Stomach (tissue), 9 donors: ENCODE results near the gene TMEM154. TPM values are rescaled to one million over a fixed set of nuclear protein-coding genes. Genes with fewer than 3 reads are reported as not detected.
A peak's percentile ranks its signal among the peaks of the same experiment; 100 is the strongest.

Experiments
- DNase-seq, 2 donors: peaks; one replicate each; pipeline versions ENCODE4 v3.0.0 to v3.0.0-alpha.2; 2013 to 2019
- H3K27ac ChIP-seq, 5 donors: fragments of 200-600 bp in 4 of 5; sonication (generic) in 4 of 5; one replicate each; pipeline ENCODE4 v1.5.1; 2013 to 2019; ENCODE audit warnings: mild to moderate bottlenecking in 1 of 5, moderate library complexity in 1 of 5
- H3K27me3 ChIP-seq, 3 donors: fragments of 200-600 bp; sonication (generic); one replicate each; pipeline ENCODE4 v1.5.1; 2017 to 2019; ENCODE audit warnings: mixed run types in 1 of 3
- H3K36me3 ChIP-seq, 4 donors: fragments of 200-600 bp; sonication (generic); 1 replicate in 3 of 4; 2 replicates in 1 of 4; pipeline ENCODE4 v1.5.1; 2016 to 2019
- H3K4me1 ChIP-seq, 4 donors: fragments of 200-600 bp; sonication (generic); one replicate each; pipeline ENCODE4 v1.5.1; 2016 to 2019
- H3K4me3 ChIP-seq, 4 donors: fragments of 200-600 bp; sonication (generic) in 3 of 4; one replicate each; pipeline ENCODE4 v1.5.1; 2016 to 2019; ENCODE audit warnings: mild to moderate bottlenecking in 1 of 4
- H3K9me3 ChIP-seq, 4 donors: fragments of 200-600 bp; sonication (generic); one replicate each; pipeline ENCODE4 v1.5.1; 2016 to 2019
- CTCF ChIP-seq, 7 experiments: fragments of 450-650 bp in 4 of 7; fragments of 200-600 bp in 3 of 7; sonication (generic) in 3 of 7; IDR thresholded peaks; one replicate each; pipeline ENCODE4 v1.5.1; 2016 to 2019; ENCODE audit warnings: antibody characterized with exemption in 7 of 7, control low read depth in 2 of 7, mild to moderate bottlenecking in 1 of 7
- EP300 ChIP-seq: sonication (generic); formaldehyde crosslinking; IDR thresholded peaks from one replicate; pipeline ENCODE4 v1.6.1; 2017; ENCODE audit warnings: antibody characterized with exemption
- POLR2A ChIP-seq, 4 donors: fragments of 450-650 bp; IDR thresholded peaks; one replicate each; pipeline ENCODE4 v1.6.1; 2016; ENCODE audit warnings: antibody characterized with exemption in 4 of 4, control low read depth in 2 of 4, mild to moderate bottlenecking in 1 of 4, moderate library complexity in 1 of 4
- POLR2AphosphoS5 ChIP-seq, 3 donors: sonication (generic); formaldehyde crosslinking; IDR thresholded peaks; one replicate each; pipeline ENCODE4 v1.6.1; 2016; ENCODE audit warnings: antibody characterized with exemption in 3 of 3
- WGBS, 5 donors: extraction: QIAGEN DNeasy Blood & Tissue Kit in 3 of 5; methylation state at CpG; one replicate each; pipeline versions ENCODE4 v1.1.5 to v1.1.7; 2013 to 2018; 5-methylcytosine and 5-hydroxymethylcytosine counted together
- intact Hi-C: fragments of 100-400 bp; cut with DNase I; formaldehyde crosslinking; loops from one replicate; pipeline ENCODE4 v1.15.1; 2023; ENCODE audit warnings: low total_unique reads
- polyA plus RNA-seq, 3 donors: library from polyadenylated mRNA; stranded (reverse); fragments of 200-250 nt; gene quantifications; one replicate each; pipeline ENCODE4 v1.2.3, GENCODE V29; 2013
- total RNA-seq, 5 donors: library from RNA; depleted of rRNA; stranded (reverse); fragments of >200 nt; gene quantifications; one replicate each; pipeline versions ENCODE4 v1.1.0 to v1.2.3, GENCODE V29; 2014 to 2016
- donor health status: healthy with polysubstance abuse.
- donor health status: Bipolar disorder and iron deficiency.
- donor health status: healthy.

TMEM154 gene
- total and polyA plus RNA-seq, 8 donors = under 0.01 to 5.5 (median 0.69) TPM

GRCh38 chr4:152684007-152684406, 4.2 kb upstream of the TMEM154 start:
- intact Hi-C loops = no loop called here
- no peak for TF ChIP-seq POLR2A (IDR thresholded peaks at IDR 0.05)
- TF ChIP-seq EP300 = no peak
- TF ChIP-seq CTCF (IDR thresholded peaks at IDR 0.05) = no peak
- no peak for TF ChIP-seq POLR2AphosphoS5 (IDR thresholded peaks at IDR 0.05)
- Histone ChIP-seq H3K27ac (no peak overlapping the region), H3K36me3 (no peaks in the 10 kb centered on the region), H3K9me3 (no peaks in the 10 kb centered on the region), H3K4me3 (no peak overlapping the region), H3K27me3 (no peaks in the 10 kb centered on the region), H3K4me1 (peaks cover 0 to 12% (median 10%) of the 10 kb centered on the region in 4 donors)
- WGBS, 5 donors = 76 to 86% (median 84%) methylated on average over 3 of the region's 3 CpGs
- no peak for DNase-seq

DNA sequence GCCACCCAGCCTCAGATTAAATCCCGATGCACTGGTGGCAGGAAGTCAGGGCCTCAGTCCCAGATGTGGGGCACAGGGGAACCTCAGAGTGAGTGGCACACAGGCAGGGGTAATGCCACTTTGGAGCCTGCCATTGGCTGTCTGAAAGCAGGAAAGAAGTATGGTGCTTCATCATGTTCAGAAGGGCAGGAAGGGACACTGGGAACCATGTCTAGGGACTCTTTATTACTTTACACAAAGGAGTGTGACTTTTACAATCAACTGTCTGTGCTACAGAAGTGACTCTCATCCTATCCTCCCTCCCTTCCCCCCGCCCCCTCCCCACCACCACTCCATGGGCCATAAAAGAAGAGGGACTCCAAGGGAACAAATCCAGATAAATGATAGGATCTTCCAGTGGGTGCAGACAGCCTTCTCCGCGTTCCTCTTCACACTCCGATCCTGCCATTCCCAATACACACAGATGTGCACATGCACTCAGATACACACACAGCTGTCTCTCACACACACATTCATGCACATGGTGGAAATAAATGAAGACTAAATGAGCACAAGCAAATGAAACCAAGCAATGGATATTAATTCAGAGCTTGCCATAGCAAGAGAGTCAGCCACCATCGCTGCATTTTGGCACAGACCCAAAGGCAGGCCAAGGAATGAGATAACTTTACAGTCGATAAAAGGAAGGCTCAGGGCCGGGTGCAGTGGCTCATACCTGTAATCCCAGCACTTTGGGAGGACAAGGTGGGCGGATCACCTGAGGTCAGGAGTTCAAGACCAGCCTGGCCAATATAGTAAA, 2.5 kb upstream of the TMEM154 start:
- Histone ChIP-seq H3K9me3 (no peaks in the 10 kb centered on the region), H3K4me1 (peaks cover 0 to 19% (median 12%) of the 10 kb centered on the region in 4 donors), H3K36me3 (no peaks in the 10 kb centered on the region), H3K27ac (no peak overlapping the region), H3K27me3 (no peaks in the 10 kb centered on the region), H3K4me3 (no peak overlapping the region)
- peak; percentile 39 to 61 for DNase-seq
- no peak for TF ChIP-seq EP300
- no peak for TF ChIP-seq POLR2A (IDR thresholded peaks at IDR 0.05)
- no peak for TF ChIP-seq CTCF (IDR thresholded peaks at IDR 0.05)
- no peak for TF ChIP-seq POLR2AphosphoS5 (IDR thresholded peaks at IDR 0.05)
- 57 to 69% (median 62%) methylated on average over 8 to 9 of the region's 9 CpGs for WGBS, 5 donors
- intact Hi-C loops = no loop called here

- Histone ChIP-seq H3K9me3 (no peaks in the 10 kb centered on the region), H3K4me3 (no peak overlapping the region), H3K27ac (no peak overlapping the region), H3K36me3 (no peaks in the 10 kb centered on the region), H3K27me3 (no peaks in the 10 kb centered on the region), H3K4me1 (peaks cover 0 to 19% (median 12%) of the 10 kb centered on the region in 4 donors)
- WGBS, 5 donors = 68 to 81% (median 72%) methylated on average over 8 of the region's 8 CpGs
- intact Hi-C loops = no loop called here
- TF ChIP-seq POLR2AphosphoS5 (IDR thresholded peaks at IDR 0.05) = no peak
- no peak for TF ChIP-seq POLR2A (IDR thresholded peaks at IDR 0.05)
- no peak for TF ChIP-seq CTCF (IDR thresholded peaks at IDR 0.05)
- TF ChIP-seq EP300 = no peak
- peak in 1 of 2 donors; percentile 32 for DNase-seq
Observed at GRCh38 chr4:152680988-152681603, 1.3 kb upstream of the TMEM154 start.

DNA sequence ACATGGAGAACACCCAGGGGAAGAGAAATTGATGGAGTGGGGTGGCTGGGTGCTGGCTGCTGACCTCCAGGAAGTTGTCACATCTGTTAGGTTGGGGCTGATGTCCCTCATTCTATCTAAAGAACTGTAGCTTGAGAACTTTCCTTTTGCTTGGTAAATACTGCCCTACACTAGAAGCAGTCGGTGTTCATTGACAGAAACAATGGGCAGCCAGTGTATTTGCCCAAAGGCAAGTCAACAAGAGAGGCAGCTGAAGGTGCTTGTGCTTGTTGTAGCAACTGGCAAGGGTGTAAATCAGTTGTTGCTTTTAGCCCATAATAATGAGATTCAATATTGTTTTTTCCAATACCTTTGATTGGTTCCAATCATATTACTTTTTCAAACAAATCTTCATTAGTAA, 956 bp downstream of the TMEM154 start:
- 26 to 58% (median 45%) methylated on average over 1 of the region's 1 CpG for WGBS, 5 donors
- peak in 1 of 2 donors; percentile 60 for DNase-seq
- Histone ChIP-seq H3K9me3 (no peaks in the 10 kb centered on the region), H3K36me3 (no peaks in the 10 kb centered on the region), H3K27ac (peak overlapping the region in 1 of 5 donors; percentile 76), H3K27me3 (no peaks in the 10 kb centered on the region), H3K4me3 (peak overlapping the region in 2 of 4 donors; percentile 49 to 57), H3K4me1 (peaks cover 0 to 25% (median 12%) of the 10 kb centered on the region in 4 donors)
- TF ChIP-seq CTCF (IDR thresholded peaks at IDR 0.05) = no peak
- TF ChIP-seq POLR2A (IDR thresholded peaks at IDR 0.05) = no peak
- TF ChIP-seq POLR2AphosphoS5 (IDR thresholded peaks at IDR 0.05) = no peak
- TF ChIP-seq EP300 = no peak
- intact Hi-C loops = no loop called here
